Islet of Langerhans (tissue), 1 donor: ENCODE measurements around the gene EMP3.
"Not testable (repeated sequence)": the region's sequence is repeated elsewhere in the genome, so short reads cannot be mapped to it uniquely, and the experiment has no call there.

Source experiments
- FAIRE-seq: peaks from one replicate; lab custom pipeline; 2011; peaks lifted over from hg19 to GRCh38; lab: Jason Lieb, UNC

Gene EMP3

GRCh38 chr19:48348737-48349136 is 23.4 kb downstream of the EMP3 start:
- FAIRE-seq = no peak

- no peak for FAIRE-seq
Measured at GRCh38 chr19:48350856-48351255, 25.5 kb downstream of the EMP3 start.

GRCh38 chr19:48351341-48351752 is 26.0 kb downstream of the EMP3 start:
- no peak for FAIRE-seq

- no peak for FAIRE-seq
Measured at GRCh38 chr19:48353677-48354076, 28.3 kb downstream of the EMP3 start.

- FAIRE-seq = no peak
Measured at GRCh38 chr19:48354332-48354992, 29.1 kb downstream of the EMP3 start.

- no peak for FAIRE-seq
Measured at GRCh38 chr19:48355365-48355954, 30.1 kb downstream of the EMP3 start.

- no peak for FAIRE-seq
Measured at GRCh38 chr19:48359123-48359522, 33.8 kb downstream of the EMP3 start.

- no peak for FAIRE-seq
Measured at GRCh38 chr19:48361912-48362311, 36.6 kb downstream of the EMP3 start.

- no peak for FAIRE-seq
Measured at GRCh38 chr19:48362716-48363499, 37.6 kb downstream of the EMP3 start.

GRCh38 chr19:48363500-48363809 is 38.1 kb downstream of the EMP3 start:
- no peak for FAIRE-seq

- FAIRE-seq = peak; percentile 9
Measured at GRCh38 chr19:48363810-48364597, 38.7 kb downstream of the EMP3 start, which contains the start of the genes SYNGR4 and TMEM143. Gene SYNGR4 (plus strand): TSS chr19:48364367. CDS start chr19:48365843, 1,476 bp downstream. Gene TMEM143 (minus strand): TSS chr19:48363940. CDS start chr19:48363920, 20 bp downstream.

- no peak for FAIRE-seq
Measured at GRCh38 chr19:48364598-48365348, 39.4 kb downstream of the EMP3 start.

GRCh38 chr19:48365602-48366001 is 40.2 kb downstream of the EMP3 start:
- no peak for FAIRE-seq

GRCh38 chr19:48367855-48368254 is 42.5 kb downstream of the EMP3 start:
- no peak for FAIRE-seq

- FAIRE-seq = no peak
Measured at GRCh38 chr19:48368936-48369335, 43.6 kb downstream of the EMP3 start.

GRCh38 chr19:48370955-48371354 is 45.6 kb downstream of the EMP3 start:
- no peak for FAIRE-seq

- FAIRE-seq = no peak
Measured at GRCh38 chr19:48371367-48371766, 46.0 kb downstream of the EMP3 start.

- FAIRE-seq = not testable (repeated sequence)
Measured at GRCh38 chr19:48371771-48372170, 46.4 kb downstream of the EMP3 start.

- FAIRE-seq = peak; percentile 98
Measured at GRCh38 chr19:48372904-48373303, 47.6 kb downstream of the EMP3 start.

- FAIRE-seq = no peak
Measured at GRCh38 chr19:48373567-48373966, 48.2 kb downstream of the EMP3 start.

- FAIRE-seq = no peak
Measured at GRCh38 chr19:48378194-48378570, 52.8 kb downstream of the EMP3 start.

GRCh38 chr19:48379058-48379457 is 53.7 kb downstream of the EMP3 start:
- FAIRE-seq = no peak
